GM12892 (cell line): ENCODE results near the gene UBE2L5.
"Not testable (repeated sequence)": the region's sequence is repeated elsewhere in the genome, so short reads cannot be mapped to it uniquely, and the experiment has no call there.

ENCODE experiments used
- POLR2A ChIP-seq: IDR thresholded peaks from 2 replicates; pipeline ENCODE4 v1.6.1; 2011; ENCODE audit warnings: low read depth, low read length, control low read depth
- POLR2AphosphoS5 ChIP-seq: IDR thresholded peaks from 2 replicates; pipeline ENCODE4 v1.6.1; 2011; ENCODE audit warnings: low read depth, low read length, control low read depth
- TAF1 ChIP-seq: IDR thresholded peaks from 2 replicates; pipeline ENCODE4 v1.6.1; 2011; ENCODE audit warnings: low read depth, mild to moderate bottlenecking, control low read depth, low read length, borderline replicate concordance

DNA sequence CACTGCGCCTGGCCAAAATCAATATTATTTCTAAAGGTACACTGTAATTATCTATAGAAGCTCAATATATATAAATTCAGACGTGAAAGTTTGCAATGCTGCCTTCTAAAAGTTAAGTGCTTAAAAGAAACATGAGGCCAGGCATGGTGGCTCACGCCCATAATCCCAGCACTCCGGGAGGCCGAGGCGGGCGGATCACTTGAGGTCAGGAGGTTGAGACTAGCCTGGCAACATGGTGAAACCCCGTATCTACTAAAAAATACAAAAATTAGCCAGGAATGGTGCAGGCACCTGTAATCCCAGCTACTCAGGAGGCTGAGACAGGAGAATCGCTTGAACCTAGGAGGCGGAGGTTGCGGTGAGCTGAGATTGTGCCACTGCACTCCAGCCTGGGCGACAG, 29.2 kb downstream of the UBE2L5 start:
- TF ChIP-seq POLR2A, POLR2AphosphoS5, TAF1: not testable (repeated sequence)
